GM23248 (cell line): ENCODE results near the gene TMEM131. TPM values are rescaled to one million over a fixed set of nuclear protein-coding genes. Genes with fewer than 3 reads are reported as not detected.
A peak's percentile ranks its signal among the peaks of the same experiment; 100 is the strongest.

Experiments used
- DNase-seq: peaks from one replicate; pipeline ENCODE4 v3.0.0-alpha.2; 2015
- H2AFZ ChIP-seq: fragments of 200-600 bp; sonication (generic); 2 replicates; pipeline ENCODE4 v1.6.1; 2016; ENCODE audit warnings: antibody characterized with exemption
- H3F3A ChIP-seq: fragments of 200-600 bp; sonication (generic); 2 replicates; pipeline ENCODE4 v1.6.1; 2016; ENCODE audit warnings: mild to moderate bottlenecking, antibody characterized with exemption, mixed run types; ENCODE audit not compliant: insufficient read depth
- H3K27ac ChIP-seq: fragments of 200-600 bp; sonication (generic); 2 replicates; pipeline ENCODE4 v1.5.1; 2016; ENCODE audit warnings: mild to moderate bottlenecking
- H3K27me3 ChIP-seq: fragments of 200-600 bp; sonication (generic); replicated peaks from 2 replicates; pipeline ENCODE4 v1.6.1; 2016; ENCODE audit warnings: mild to moderate bottlenecking; ENCODE audit not compliant: insufficient read depth
- H3K36me3 ChIP-seq: fragments of 200-600 bp; sonication (generic); 2 replicates; pipeline ENCODE4 v1.6.1; 2016; ENCODE audit warnings: low read depth, mild to moderate bottlenecking
- H3K4me1 ChIP-seq: fragments of 200-600 bp; sonication (generic); 2 replicates; pipeline ENCODE4 v1.6.1; 2016; ENCODE audit warnings: mild to moderate bottlenecking; ENCODE audit not compliant: insufficient read depth
- H3K4me2 ChIP-seq: fragments of 200-600 bp; sonication (generic); one replicate; pipeline ENCODE4 v1.6.1; 2016; ENCODE audit warnings: mild to moderate bottlenecking; ENCODE audit not compliant: unreplicated experiment
- H3K4me3 ChIP-seq: fragments of 200-600 bp; sonication (generic); 2 replicates; pipeline ENCODE4 v1.5.1; 2016; ENCODE audit warnings: mild to moderate bottlenecking
- H3K79me2 ChIP-seq: fragments of 200-600 bp; sonication (generic); 2 replicates; pipeline ENCODE4 v1.6.1; 2016; ENCODE audit warnings: mild to moderate bottlenecking; ENCODE audit not compliant: insufficient read depth
- H3K9ac ChIP-seq: fragments of 200-600 bp; sonication (generic); 2 replicates; pipeline ENCODE4 v1.6.1; 2016; ENCODE audit warnings: mild to moderate bottlenecking
- H3K9me2 ChIP-seq: fragments of 200-600 bp; sonication (generic); 2 replicates; pipeline ENCODE4 v1.6.1; 2016; ENCODE audit warnings: mixed run types, mild to moderate bottlenecking, moderate library complexity; ENCODE audit not compliant: insufficient read depth
- H3K9me3 ChIP-seq: fragments of 200-600 bp; sonication (generic); one replicate; pipeline ENCODE4 v1.6.1; 2017; ENCODE audit warnings: low read depth
- H4K20me1 ChIP-seq: fragments of 200-600 bp; sonication (generic); 2 replicates; pipeline ENCODE4 v1.6.0; 2016; ENCODE audit not compliant: insufficient read depth
- EZH2 ChIP-seq: fragments of 200-600 bp; sonication (generic); IDR thresholded peaks from 2 replicates; pipeline ENCODE4 v1.6.1; 2018; ENCODE audit warnings: antibody characterized with exemption, mild to moderate bottlenecking; ENCODE audit not compliant: insufficient read depth, poor library complexity, severe bottlenecking
- EZH2phosphoT487 ChIP-seq: fragments of 200-600 bp; sonication (generic); IDR thresholded peaks from 2 replicates; pipeline ENCODE4 v1.6.1; 2018; ENCODE audit warnings: antibody characterized with exemption, moderate library complexity, mild to moderate bottlenecking, low read depth; ENCODE audit not compliant: insufficient read depth
- WGBS, 2 experiments: methylation state at CpG; one replicate each; pipeline ENCODE4 v1.1.6; 2015 to 2017; ENCODE audit warnings: low lambda C conversion rate in 2 of 2, low coverage in 1 of 2; ENCODE audit errors: missing lambda C conversion rate in 2 of 2; 5-methylcytosine and 5-hydroxymethylcytosine counted together
- in situ Hi-C: fragments of 300-500 bp; cut with MboI; formaldehyde crosslinking; loops from 2 replicates; pipeline ENCODE4 v1.15.0; 2020
- polyA plus RNA-seq: library from polyadenylated mRNA; unstranded; fragments of >200 nt; fragmentation: Nextera tagmentation; extraction: Ambion mirVana; gene quantifications from 2 replicates; pipeline ENCODE4 v1.2.1, GENCODE V29; 2016
- total RNA-seq: library from RNA; depleted of rRNA; stranded (reverse); fragments of >200 nt; shearing (Covaris generic); gene quantifications from 2 replicates; pipeline ENCODE4 v1.2.3, GENCODE V29; 2014

The TMEM131 gene
- total and polyA plus RNA-seq, 2 experiments from 2014 or later, result 15.7 to 16.4 TPM

- DNase-seq, result no peak
- no peaks in the 10 kb centered on the region for H3F3A ChIP-seq
- no peak overlapping the region for H3K4me2 ChIP-seq
- no peak overlapping the region for H2AFZ ChIP-seq
- no peaks in the 10 kb centered on the region for H3K27me3 ChIP-seq
- H3K79me2 ChIP-seq, result no peaks in the 10 kb centered on the region
- H3K4me1 ChIP-seq, result peaks cover 5% of the 10 kb centered on the region; the same call in 1 of the 2 replicates
- H3K9me2 ChIP-seq, result no peaks in the 10 kb centered on the region
- in situ Hi-C loops, result no loop called here
- H3K9ac ChIP-seq, result no peak overlapping the region
- no peak overlapping the region for H3K27ac ChIP-seq
- WGBS, 2 experiments, result 85 to 93% methylated on average over 11 to 20 of the region's 20 CpGs
- no peaks in the 10 kb centered on the region for H4K20me1 ChIP-seq
- H3K9me3 ChIP-seq, result no peaks in the 10 kb centered on the region
- no peaks in the 10 kb centered on the region for H3K36me3 ChIP-seq
- no peak overlapping the region for H3K4me3 ChIP-seq
- TF ChIP-seq EZH2phosphoT487, result no peak
- no peak for TF ChIP-seq EZH2
Observed at GRCh38 chr2:97741251-97741650, 254.5 kb downstream of the TMEM131 start.

GRCh38 chr2:97740590-97741182 is 255.1 kb downstream of the TMEM131 start:
- no peaks in the 10 kb centered on the region for H3K36me3 ChIP-seq
- H3K4me3 ChIP-seq, result no peak overlapping the region
- no peak overlapping the region for H3K4me2 ChIP-seq
- peaks cover 5% of the 10 kb centered on the region; the same call in 1 of the 2 replicates for H3K4me1 ChIP-seq
- no peaks in the 10 kb centered on the region for H3K9me3 ChIP-seq
- no peaks in the 10 kb centered on the region for H3K79me2 ChIP-seq
- H3K27ac ChIP-seq, result no peak overlapping the region
- no peak overlapping the region for H3K9ac ChIP-seq
- no peak overlapping the region for H2AFZ ChIP-seq
- in situ Hi-C loops, result no loop called here
- 29 to 30% methylated on average over 19 of the region's 19 CpGs for WGBS, 2 experiments
- H3K27me3 ChIP-seq, result no peaks in the 10 kb centered on the region
- TF ChIP-seq EZH2phosphoT487, result no peak
- H4K20me1 ChIP-seq, result no peaks in the 10 kb centered on the region
- no peaks in the 10 kb centered on the region for H3F3A ChIP-seq
- no peaks in the 10 kb centered on the region for H3K9me2 ChIP-seq
- DNase-seq, result peak; percentile 65

- Histone ChIP-seq H3K4me3 (no peak overlapping the region), H3K27ac (no peak overlapping the region), H3K4me1 (peaks cover 5% of the 10 kb centered on the region; the same call in 1 of the 2 replicates), H3K9me3 (no peaks in the 10 kb centered on the region), H3K36me3 (no peaks in the 10 kb centered on the region), H3K9me2 (no peaks in the 10 kb centered on the region), H2AFZ (no peak overlapping the region), H3K79me2 (no peaks in the 10 kb centered on the region), H3K9ac (no peak overlapping the region), H3K4me2 (no peak overlapping the region), H3K27me3 (no peaks in the 10 kb centered on the region), H4K20me1 (no peaks in the 10 kb centered on the region), H3F3A (no peaks in the 10 kb centered on the region)
- no peak for DNase-seq
- in situ Hi-C loops, result no loop called here
- WGBS, 2 experiments, result 46 to 57% methylated on average over 3 to 5 of the region's 5 CpGs
- no peak for TF ChIP-seq EZH2
- TF ChIP-seq EZH2phosphoT487, result no peak
Observed at GRCh38 chr2:97739893-97740245, 255.9 kb downstream of the TMEM131 start.

- no peaks in the 10 kb centered on the region for H4K20me1 ChIP-seq
- no peaks in the 10 kb centered on the region for H3K79me2 ChIP-seq
- TF ChIP-seq EZH2phosphoT487 (no peak), EZH2 (no peak)
- H3K36me3 ChIP-seq, result no peaks in the 10 kb centered on the region
- H3K4me1 ChIP-seq, result peaks cover 5% of the 10 kb centered on the region; the same call in 1 of the 2 replicates
- H3F3A ChIP-seq, result no peaks in the 10 kb centered on the region
- DNase-seq, result no peak
- WGBS, 2 experiments, result 71 to 79% methylated on average over 20 to 23 of the region's 23 CpGs
- no peak overlapping the region for H3K9ac ChIP-seq
- no peaks in the 10 kb centered on the region for H3K9me3 ChIP-seq
- H2AFZ ChIP-seq, result no peak overlapping the region
- H3K4me3 ChIP-seq, result no peak overlapping the region
- no peaks in the 10 kb centered on the region for H3K27me3 ChIP-seq
- no peak overlapping the region for H3K4me2 ChIP-seq
- no peaks in the 10 kb centered on the region for H3K9me2 ChIP-seq
- in situ Hi-C loops, result no loop called here
- H3K27ac ChIP-seq, result no peak overlapping the region
Observed at GRCh38 chr2:97739020-97739892, 256.5 kb downstream of the TMEM131 start.
